B cell (primary cell): ENCODE results near the gene AGTPBP1. TPM values are rescaled to one million over a fixed set of nuclear protein-coding genes. Genes with fewer than 3 reads are reported as not detected.
"Not testable (repeated sequence)": the region's sequence is repeated elsewhere in the genome, so short reads cannot be mapped to it uniquely, and the experiment has no call there.

Experiments
- ATAC-seq: fragments of 200-7000 bp; cut with Tn5 transposase; one replicate; pipeline ENCODE4 v1.10.0; 2021; ENCODE audit warnings: low read depth, mild to moderate bottlenecking, moderate number of reproducible peaks, moderate library complexity
- CTCF ChIA-PET: fragments of 350-600 bp; sonication (Branson Sonifier 250); formaldehyde crosslinking; loops from one replicate; lab custom pipeline; 2021; ENCODE audit warnings: antibody characterized with exemption, inconsistent platforms; lab: Charles Lee
- POLR2A ChIA-PET: fragments of 350-600 bp; sonication (Branson Sonifier 250); formaldehyde crosslinking; loops from one replicate; lab custom pipeline; 2021; ENCODE audit warnings: antibody characterized with exemption; lab: Charles Lee
- DNase-seq: peaks from one replicate; pipeline ENCODE4 v3.0.0; 2013
- H2AFZ ChIP-seq: 2 replicates; pipeline ENCODE4 v1.6.1; 2012; ENCODE audit warnings: mild to moderate bottlenecking, low read depth, low read length; ENCODE audit not compliant: insufficient read depth, poor library complexity, severe bottlenecking
- H3K27ac ChIP-seq, 2 donors: 1 replicate in 1 of 2; 2 replicates in 1 of 2; pipeline ENCODE4 v1.5.1; 2012 to 2013; ENCODE audit warnings: low read length in 2 of 2, mild to moderate bottlenecking in 2 of 2, moderate library complexity in 1 of 2
- H3K27me3 ChIP-seq, 4 experiments: fragments of 200-600 bp in 1 of 4; sonication (generic) in 1 of 4; replicated peaks in 1 of 4; 1 replicate in 2 of 4; 2 replicates in 2 of 4; pipeline versions ENCODE4 v1.6.1 to v1.7.0; 2013 to 2016; ENCODE audit warnings: low read length in 3 of 4, mild to moderate bottlenecking in 2 of 4, mixed read lengths in 1 of 4, moderate library complexity in 1 of 4; ENCODE audit not compliant: insufficient read depth in 4 of 4, control insufficient read depth in 3 of 4; ENCODE audit errors: control extremely low read depth in 1 of 4
- H3K36me3 ChIP-seq, 2 experiments: replicated peaks in 1 of 2; 1 replicate in 1 of 2; 2 replicates in 1 of 2; pipeline versions ENCODE4 v1.6.1 to v1.7.1; 2013; ENCODE audit warnings: low read length in 1 of 2; ENCODE audit not compliant: insufficient read depth in 2 of 2, control insufficient read depth in 1 of 2; ENCODE audit errors: control extremely low read depth in 1 of 2, extremely low read depth in 1 of 2
- H3K4me1 ChIP-seq, 2 donors: fragments of 200-600 bp in 1 of 2; sonication (generic) in 1 of 2; 1 replicate in 1 of 2; 2 replicates in 1 of 2; pipeline versions ENCODE4 v1.5.1 to v1.6.1; 2013 to 2017; ENCODE audit warnings: low read length in 2 of 2; ENCODE audit not compliant: control insufficient read depth in 2 of 2, insufficient read depth in 2 of 2
- H3K4me2 ChIP-seq: replicated peaks from 2 replicates; pipeline ENCODE3; 2012; ENCODE audit warnings: mild to moderate bottlenecking, low read depth, low read length; ENCODE audit not compliant: poor library complexity, severe bottlenecking
- H3K4me3 ChIP-seq, 5 experiments: fragments of 200-600 bp in 1 of 5; sonication (generic) in 1 of 5; 1 replicate in 3 of 5; 2 replicates in 2 of 5; pipeline versions ENCODE4 v1.5.1 to v1.7.0; 2011 to 2016; ENCODE audit warnings: low read length in 4 of 5, mild to moderate bottlenecking in 4 of 5, low read depth in 2 of 5, control low read depth in 1 of 5, moderate library complexity in 1 of 5; ENCODE audit not compliant: insufficient read depth in 1 of 5; ENCODE audit errors: control extremely low read depth in 1 of 5, extremely low read depth in 1 of 5
- H3K79me2 ChIP-seq: fragments of 200-600 bp; sonication (generic); one replicate; pipeline ENCODE4 v1.6.0; 2016; ENCODE audit warnings: low read length; ENCODE audit not compliant: control insufficient read depth, insufficient read depth
- H3K9ac ChIP-seq: fragments of 200-600 bp; sonication (generic); 2 replicates; pipeline ENCODE4 v1.6.1; 2017; ENCODE audit warnings: mild to moderate bottlenecking, low read length, moderate library complexity
- H3K9me3 ChIP-seq, 3 donors: one replicate each; pipeline versions ENCODE4 v1.6.1 to v1.7.1; 2013; ENCODE audit warnings: low read length in 2 of 3; ENCODE audit not compliant: control insufficient read depth in 2 of 3, insufficient read depth in 1 of 3; ENCODE audit errors: control extremely low read depth in 1 of 3
- H4K20me1 ChIP-seq: 2 replicates; pipeline ENCODE4 v1.6.0; 2012; ENCODE audit warnings: mild to moderate bottlenecking, low read length; ENCODE audit not compliant: insufficient read depth, control insufficient read depth, poor library complexity, severe bottlenecking
- H3K27ac Mint-ChIP-seq: one replicate; pipeline ENCODE4 v1.8.0; 2021; ENCODE audit warnings: mixed read lengths
- H3K27me3 Mint-ChIP-seq: one replicate; pipeline ENCODE4 v1.8.0; 2021; ENCODE audit warnings: mixed read lengths
- H3K4me1 Mint-ChIP-seq: one replicate; pipeline ENCODE4 v1.8.0; 2021; ENCODE audit warnings: mixed read lengths
- H3K4me3 Mint-ChIP-seq: one replicate; pipeline ENCODE4 v1.8.0; 2021; ENCODE audit warnings: mixed read lengths
- H3K9me3 Mint-ChIP-seq: one replicate; pipeline ENCODE4 v1.8.0; 2022; ENCODE audit warnings: mixed read lengths; ENCODE audit not compliant: insufficient read depth
- CTCF ChIP-seq: fragments of 200-600 bp; IDR thresholded peaks from one replicate; pipeline ENCODE4 v1.8.0; 2022; ENCODE audit warnings: antibody characterized with exemption, mild to moderate bottlenecking
- EZH2 ChIP-seq: IDR thresholded peaks from 2 replicates; pipeline ENCODE4 v1.6.1; 2012; ENCODE audit warnings: borderline replicate concordance, low read depth, mild to moderate bottlenecking, moderate library complexity, low read length; ENCODE audit not compliant: insufficient read depth, poor library complexity, severe bottlenecking
- WGBS: methylation state at CpG from one replicate; pipeline ENCODE4 v1.1.5; 2013; ENCODE audit warnings: missing lambda C conversion rate; ENCODE audit not compliant: insufficient coverage; 5-methylcytosine and 5-hydroxymethylcytosine counted together
- intact Hi-C: fragments of 100-400 bp; cut with micrococcal nuclease; formaldehyde crosslinking; loops from one replicate; pipeline ENCODE4 v1.10.0; 2022
- polyA minus RNA-seq: library from RNA; depleted of rRNA, polyadenylated mRNA; stranded (reverse); fragments of >200 nt; gene quantifications from 2 replicates; pipeline ENCODE4 v1.2.3, GENCODE V29; 2012
- polyA plus RNA-seq: library from polyadenylated mRNA; depleted of rRNA; stranded (reverse); fragments of >200 nt; gene quantifications from 2 replicates; pipeline ENCODE4 v1.2.3, GENCODE V29; 2012
- total RNA-seq, 2 donors: library from RNA; stranded (reverse); fragments of 120-200 nt in 1 of 2; gene quantifications; 1 replicate in 1 of 2; 2 replicates in 1 of 2; pipeline versions ENCODE4 v1.2.3 to v1.2.4, GENCODE V29; 2013 to 2022

The AGTPBP1 gene
- total RNA-seq = 33.1 and 35.4 TPM in 2 replicates
- 33.4 TPM for total RNA-seq (2013)
- polyA plus RNA-seq = 7.5 and 10.1 TPM in 2 replicates
- polyA minus RNA-seq = 11.1 and 11.8 TPM in 2 replicates

GRCh38 chr9:85741875-85742596 is at the start of gene AGTPBP1:
Gene AGTPBP1 (minus strand): TSS chr9:85741954. CDS start chr9:85712533, 29,421 bp downstream.
- Mint-ChIP-seq H3K4me3 (peak within 1 kb of the TSS; percentile 99), H3K27ac (peak within 1 kb of the TSS; percentile 96), H3K4me1 (peaks cover 21% of the 10 kb centered on the region), H3K9me3 (no peaks in the 10 kb centered on the region), H3K27me3 (peaks cover 7% of the 10 kb centered on the region)
- Histone ChIP-seq H3K79me2 (peaks cover 31% of the 10 kb centered on the region), H3K4me3 (peak within 1 kb of the TSS; percentile 80 to 91 (median 82)), H3K4me1 (peaks cover 9 to 11% of the 10 kb centered on the region in 2 donors), H3K36me3 (no peaks in the 10 kb centered on the region), H3K9ac (peak within 1 kb of the TSS; percentile 83), H3K4me2 (peak within 1 kb of the TSS; percentile 87), H2AFZ (peak within 1 kb of the TSS; percentile 90), H4K20me1 (peaks cover 17% of the 10 kb centered on the region), H3K27ac (peak within 1 kb of the TSS; percentile 76 to 96), H3K27me3 (peaks cover 0 to 3% (median 0%) of the 10 kb centered on the region in 4 experiments), H3K9me3 (no peaks in the 10 kb centered on the region)
- ChIA-PET CTCF (interaction anchor here (2.1 kb wide), 1 partner anchor 44 kb away, joined by 7 read pairs; no protein-coding TSS in a partner anchor), POLR2A (interaction anchor here (0.6 to 0.7 kb wide), 4 partner anchors 44 to 549 kb away, joined by 3 to 5 read pairs (median 4); no protein-coding TSS in a partner anchor)
- under 1% methylated on average over 72 of the region's 77 CpGs for WGBS
- ATAC-seq (peak; percentile 92), DNase-seq (peak; percentile 97)
- no peak for TF ChIP-seq EZH2
- intact Hi-C loops = loop anchor here (1.0 to 2.0 kb wide), 6 partner anchors 63 to 1821 kb away; partner anchors contain the start of genes ISCA1, KIF27 and TUT7

GRCh38 chr9:85786116-85786515 is 44.4 kb upstream of the AGTPBP1 start:
- intact Hi-C loops = loop anchor here (5.0 kb wide), 1 partner anchor 89 kb away; no protein-coding TSS in a partner anchor
- H3K9me3 ChIP-seq, H3K4me3 ChIP-seq, ATAC-seq, H3K79me2 ChIP-seq, H3K4me2 ChIP-seq, H3K9me3 Mint-ChIP-seq, H3K27ac ChIP-seq, H2AFZ ChIP-seq, H3K27ac Mint-ChIP-seq, H3K9ac ChIP-seq, DNase-seq, H3K27me3 Mint-ChIP-seq, H3K4me1 Mint-ChIP-seq, POLR2A ChIA-PET, H3K4me1 ChIP-seq, H4K20me1 ChIP-seq, H3K4me3 Mint-ChIP-seq, H3K36me3 ChIP-seq, H3K27me3 ChIP-seq: not testable (repeated sequence)
- CTCF ChIA-PET = interaction anchor here (1.6 to 2.2 kb wide), 2 partner anchors 88 to 1389 kb away, joined by 5 to 11 read pairs; no protein-coding TSS in a partner anchor
- no CpG with 5 or more reads among the region's 7 CpGs for WGBS
- peak; percentile 60 for TF ChIP-seq CTCF

GRCh38 chr9:85773844-85774243 is 32.1 kb upstream of the AGTPBP1 start:
- H3K9me3 Mint-ChIP-seq = not testable (repeated sequence)

More at GRCh38 chr9:85773844-85774243, 32.1 kb upstream of the AGTPBP1 start:
- H3K27ac Mint-ChIP-seq, H3K27ac ChIP-seq, H3K4me1 ChIP-seq, H3K9ac ChIP-seq, CTCF ChIA-PET, H3K36me3 ChIP-seq, H3K4me3 ChIP-seq, H4K20me1 ChIP-seq, ATAC-seq, intact Hi-C loops, H3K79me2 ChIP-seq, H3K9me3 ChIP-seq, H3K27me3 Mint-ChIP-seq, H3K4me2 ChIP-seq, H3K27me3 ChIP-seq, H2AFZ ChIP-seq, H3K4me3 Mint-ChIP-seq, POLR2A ChIA-PET, H3K4me1 Mint-ChIP-seq: not testable (repeated sequence)
- peak; percentile 6 for DNase-seq
- no CpG with 5 or more reads among the region's 7 CpGs for WGBS
